Measurements from ENCODE around the gene WBP1L. TPM values are rescaled to one million over a fixed set of nuclear protein-coding genes. Genes with fewer than 3 reads are reported as not detected.
A peak's percentile ranks its signal among the peaks of the same experiment; 100 is the strongest.
"Not testable (repeated sequence)": the region's sequence is repeated elsewhere in the genome, so short reads cannot be mapped to it uniquely, and the experiment has no call there.

Gene WBP1L
- total RNA-seq, 1 donor from 2014 or later, result 79.7 TPM

DNA sequence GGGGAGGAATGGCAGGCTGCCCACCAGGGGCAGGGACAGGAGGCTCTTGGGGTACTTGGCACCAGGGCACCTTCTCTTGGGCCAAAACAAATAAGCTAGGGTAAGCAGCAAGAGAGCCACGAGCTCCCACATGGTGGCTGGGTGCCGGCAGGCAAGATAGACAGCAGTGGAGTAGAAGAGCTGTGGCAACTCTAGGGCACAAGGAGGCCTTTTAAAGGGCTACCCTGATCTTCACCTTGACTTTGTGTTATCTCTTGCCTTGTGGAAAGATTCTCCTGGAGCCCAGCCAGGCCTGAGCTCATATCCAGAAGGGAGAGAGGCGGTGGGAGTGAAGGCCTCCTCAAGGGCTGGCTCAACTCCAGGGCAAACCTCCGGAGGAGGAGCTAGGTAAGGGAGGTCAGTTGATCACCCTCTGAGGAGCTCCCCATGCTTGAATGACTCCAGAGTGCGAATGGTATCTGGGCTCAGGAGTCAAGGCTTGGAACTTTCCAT is 93.5 kb downstream of the WBP1L start, which contains the start of gene CYP17A1:
Gene CYP17A1, minus strand, starts transcription at position 184 of the 492 bp plus-strand sequence. Its CDS starts 52 bp downstream, at position 132.
- DNase-seq (ENCODE audit: low read depth), result peak; percentile 60

DNA sequence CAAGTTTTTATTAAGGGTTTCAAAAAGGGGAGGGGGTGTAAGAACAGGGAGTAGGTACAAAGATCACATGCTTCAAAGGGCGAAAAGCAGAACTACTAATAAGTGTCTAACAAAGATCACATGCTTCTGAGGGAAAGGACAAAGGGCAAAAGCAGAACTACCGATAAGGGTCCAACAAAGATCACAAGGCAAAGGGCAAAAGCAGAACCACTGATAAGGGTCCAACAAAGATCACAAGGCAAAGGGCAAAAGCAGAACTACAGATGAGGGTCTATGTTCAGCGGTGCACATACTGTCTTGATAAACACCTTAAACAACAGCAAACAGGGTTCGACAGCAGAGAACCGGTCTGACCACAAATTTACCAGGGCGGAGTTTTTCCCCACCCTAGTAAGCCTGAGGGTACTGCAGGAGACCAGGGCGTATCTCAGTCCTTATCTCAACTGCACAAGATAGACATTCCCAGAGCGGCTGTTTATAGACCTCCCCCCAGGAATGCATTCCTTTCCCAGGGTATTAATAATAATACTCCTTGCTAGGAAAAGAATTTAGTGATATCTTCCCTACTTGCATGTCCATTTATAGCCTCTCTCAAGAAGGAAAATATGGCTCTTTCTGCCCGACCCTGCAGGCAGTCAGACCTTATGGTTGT is 94.7 kb downstream of the WBP1L start:
- DNase-seq (ENCODE audit: low read depth), result not testable (repeated sequence)

DNA sequence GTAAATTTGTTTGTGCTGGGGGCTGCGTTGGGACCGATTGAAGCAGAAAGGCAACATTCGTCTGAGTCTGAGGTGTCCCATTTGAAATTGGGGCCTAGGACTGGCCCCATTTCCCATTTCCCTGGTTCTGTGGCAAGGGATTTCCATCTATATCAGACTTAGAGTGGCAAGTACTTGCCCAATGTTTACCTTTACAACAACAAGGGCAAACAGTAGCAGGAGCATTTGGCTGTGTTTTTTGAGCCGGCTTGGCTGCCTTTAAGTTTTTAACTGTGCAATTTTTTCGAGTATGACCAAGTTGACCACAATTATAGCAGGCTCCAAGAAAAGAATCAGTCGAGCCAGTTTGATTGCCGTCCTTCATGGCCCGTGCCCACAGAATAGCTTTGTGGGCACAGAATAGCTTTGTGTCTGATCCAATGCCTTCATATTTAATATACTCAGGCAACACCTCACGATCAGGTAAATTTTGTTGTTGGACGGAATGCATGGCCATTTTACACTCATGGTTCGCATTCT is 98.1 kb downstream of the WBP1L start:
- DNase-seq (ENCODE audit: low read depth), result no peak

DNA sequence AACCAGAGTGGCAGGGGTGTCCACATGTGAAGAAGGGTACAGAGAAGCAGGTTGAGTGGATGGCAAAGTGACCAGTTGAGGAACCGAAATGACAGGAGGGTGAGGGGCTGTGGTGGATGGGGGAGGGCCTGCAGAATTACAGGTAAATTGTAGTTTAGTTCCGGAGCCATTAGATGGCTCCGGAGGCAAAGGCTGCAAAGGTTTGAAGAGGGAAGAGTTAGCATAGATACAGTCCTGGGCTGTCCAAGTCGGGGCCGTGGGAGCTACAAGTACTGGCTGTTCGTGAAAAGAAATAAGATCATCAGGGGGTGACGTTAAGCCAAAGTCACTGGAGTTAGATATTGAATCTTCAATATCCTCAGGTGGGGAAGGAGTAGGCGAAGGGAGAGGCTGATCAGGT is 99.4 kb downstream of the WBP1L start:
- not testable (repeated sequence) for DNase-seq (ENCODE audit: low read depth)

DNA sequence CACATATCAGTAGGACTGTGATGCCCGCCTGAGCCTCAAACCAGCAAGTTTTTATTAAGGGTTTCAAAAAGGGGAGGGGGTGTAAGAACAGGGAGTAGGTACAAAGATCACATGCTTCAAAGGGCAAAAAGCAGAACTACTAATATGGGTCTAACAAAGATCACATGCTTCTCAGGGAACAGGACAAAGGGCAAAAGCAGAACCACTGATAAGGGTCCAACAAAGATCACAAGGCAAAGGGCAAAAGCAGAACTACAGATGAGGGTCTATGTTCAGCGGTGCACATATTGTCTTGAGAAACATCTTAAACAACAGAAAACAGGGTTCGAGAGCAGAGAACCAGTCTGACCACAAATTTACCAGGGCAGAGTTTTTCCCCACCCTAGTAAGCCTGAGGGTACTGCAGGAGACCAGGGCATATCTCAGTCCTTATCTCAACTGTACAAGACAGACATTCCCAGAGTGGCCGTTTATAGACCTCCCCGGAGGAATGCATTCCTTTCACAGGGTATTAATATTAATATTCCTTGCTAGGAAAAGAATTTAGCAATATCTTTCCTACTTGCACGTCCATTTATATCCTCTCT is 100.5 kb downstream of the WBP1L start:
- DNase-seq (ENCODE audit: low read depth), result not testable (repeated sequence)

DNA sequence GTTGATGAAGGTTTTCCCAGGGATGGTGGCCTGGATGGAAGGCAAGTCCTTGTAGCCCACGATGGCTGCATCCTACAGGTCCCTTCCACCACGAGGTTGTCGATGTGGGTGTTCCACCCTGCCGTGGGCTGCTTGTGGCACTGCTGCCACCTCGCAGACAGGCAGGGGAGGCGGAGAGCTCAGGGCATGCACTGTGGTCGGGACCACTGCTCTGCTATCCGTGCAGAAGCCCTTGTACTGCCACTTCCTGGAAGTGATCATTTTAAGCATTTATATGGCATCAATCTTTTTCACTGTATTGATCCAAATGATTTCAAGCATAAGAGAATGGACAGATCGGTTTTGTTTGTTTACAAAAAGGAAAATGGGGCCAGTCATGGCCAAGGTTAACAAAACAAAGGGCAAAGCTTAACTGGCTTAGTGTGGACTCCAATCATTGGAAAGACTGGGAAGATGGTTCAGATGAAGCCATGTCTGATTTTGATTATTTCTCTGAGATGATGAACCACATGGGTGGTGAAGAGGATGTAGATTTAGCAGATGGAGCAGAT is 101.7 kb downstream of the WBP1L start:
- no peak for DNase-seq (ENCODE audit: low read depth)

DNA sequence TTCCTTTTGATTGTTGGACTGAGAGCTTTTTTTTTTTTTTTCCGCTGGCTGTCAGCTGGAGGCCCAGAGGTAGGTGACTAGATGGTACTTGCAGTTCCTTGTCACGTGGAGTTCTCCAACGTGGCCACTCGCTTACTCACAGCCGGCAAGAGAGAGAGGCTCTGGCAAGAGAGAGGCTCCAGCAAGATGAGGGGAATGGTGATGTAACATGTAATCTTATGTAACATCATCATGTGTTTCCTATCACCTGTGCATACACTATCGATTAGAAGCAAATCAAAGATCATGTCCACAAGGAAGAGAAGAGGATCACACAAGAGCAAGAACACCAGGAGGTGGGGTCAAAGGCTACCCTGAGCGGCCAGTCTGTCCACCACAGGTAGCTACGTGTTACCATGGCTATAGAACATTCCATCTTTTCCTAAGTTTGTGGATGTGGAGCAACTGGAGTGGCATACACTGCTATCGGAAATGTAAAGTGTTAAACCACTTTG is 106.3 kb downstream of the WBP1L start:
- no peak for DNase-seq (ENCODE audit: low read depth)

DNA sequence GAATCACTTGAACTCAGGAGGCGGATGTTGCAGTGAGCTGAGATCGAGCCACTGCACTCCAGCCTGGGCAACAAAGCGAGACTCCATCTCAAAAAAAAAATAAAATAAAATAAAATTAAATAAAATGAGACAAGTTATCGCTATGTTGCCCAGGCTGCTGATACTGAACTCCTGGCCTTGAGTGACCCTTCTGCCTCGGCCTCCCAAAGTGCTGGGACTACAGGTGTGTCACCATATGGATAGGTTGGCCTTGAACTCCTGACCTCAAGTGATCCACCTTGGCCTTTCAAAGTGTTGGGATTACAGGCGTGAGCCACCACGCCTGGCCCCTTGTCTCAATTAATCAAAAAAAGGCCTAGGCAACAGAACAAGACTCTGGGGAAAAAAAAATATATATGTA is 109.5 kb downstream of the WBP1L start:
- not testable (repeated sequence) for DNase-seq (ENCODE audit: low read depth)

DNA sequence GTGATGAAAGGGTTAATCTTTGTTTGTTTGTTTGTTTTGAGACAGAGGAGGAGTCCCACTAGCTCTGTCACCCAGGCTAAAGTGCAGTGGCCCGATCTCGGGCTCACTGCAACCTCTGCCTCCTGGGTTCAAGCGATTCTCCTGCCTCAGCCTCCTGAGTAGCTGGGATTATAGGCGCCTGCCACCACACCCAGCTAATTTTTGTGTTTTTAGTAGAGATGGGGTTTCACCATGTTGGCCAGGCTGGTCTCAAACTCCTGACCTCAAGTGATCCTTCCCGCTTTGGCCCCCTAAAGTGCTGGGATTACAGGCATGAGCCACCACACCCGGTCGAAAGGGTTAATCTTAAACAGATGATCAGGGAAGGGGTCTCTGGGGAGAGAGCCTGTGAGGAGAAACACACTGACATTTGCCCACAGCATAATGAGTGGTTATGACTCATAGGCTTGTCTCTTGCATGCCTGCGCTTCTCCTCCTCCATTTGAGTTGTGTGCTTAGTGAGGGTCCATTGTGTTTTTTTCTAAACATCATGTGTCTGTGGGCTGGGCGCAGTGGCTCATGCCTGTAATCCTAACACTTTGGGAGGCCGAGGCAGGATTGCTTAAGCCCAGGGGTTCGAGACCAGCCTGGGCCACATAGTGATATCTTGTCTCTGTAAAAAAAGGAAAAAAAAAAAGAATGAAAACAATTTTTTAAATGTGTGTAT is 112.1 kb downstream of the WBP1L start:
- peak; percentile 96 for DNase-seq (ENCODE audit: low read depth)

DNA sequence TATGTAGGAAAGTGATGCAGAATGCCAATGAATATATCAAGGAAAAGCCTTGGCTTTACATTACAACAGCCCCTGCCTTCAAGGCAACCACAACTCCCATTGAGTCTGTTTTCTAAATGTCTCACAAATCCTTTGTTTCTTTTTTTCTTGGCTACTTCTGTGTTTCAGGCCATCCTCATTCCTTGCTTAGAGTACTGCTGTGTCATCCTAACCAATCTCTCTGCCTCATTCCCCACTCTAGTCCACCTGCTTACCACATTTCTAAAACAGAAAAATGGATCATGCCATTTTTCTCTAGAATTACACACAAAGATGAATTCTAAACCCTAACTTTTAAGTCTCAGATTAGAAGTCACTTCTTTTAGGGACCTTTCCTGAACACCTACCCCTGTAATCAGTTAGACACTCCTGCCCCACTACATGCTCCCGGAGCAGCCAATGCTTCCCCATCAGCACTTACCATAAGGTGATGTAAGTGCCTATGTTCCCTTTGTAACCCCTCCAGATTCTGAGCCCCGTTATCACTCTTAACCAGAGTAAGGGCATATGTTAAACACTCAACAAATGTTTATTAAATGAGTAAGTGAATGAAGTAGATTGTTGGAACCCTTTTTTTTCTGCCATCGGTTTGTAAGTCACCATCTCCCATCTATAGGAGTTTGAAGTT is 113.1 kb downstream of the WBP1L start:
- DNase-seq (ENCODE audit: low read depth), result no peak

DNA sequence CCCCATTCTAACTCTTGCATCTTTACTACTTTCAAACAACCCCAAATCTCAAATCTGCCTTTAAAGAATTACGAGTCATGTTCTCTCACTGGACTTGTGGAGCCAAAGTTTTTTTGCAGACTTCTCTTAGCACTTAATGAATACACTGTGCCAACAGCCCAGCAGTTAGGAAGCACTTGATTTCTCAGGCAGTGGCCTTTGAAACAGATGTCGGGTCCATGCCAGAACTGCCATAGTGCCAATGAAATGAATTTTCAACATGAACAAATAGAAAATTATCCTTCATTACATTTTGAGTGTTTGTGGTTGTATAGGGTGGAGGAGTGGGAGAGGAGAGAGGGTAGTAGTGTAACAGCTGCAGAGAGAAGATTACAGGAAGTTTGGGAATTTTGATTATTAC is 116.2 kb downstream of the WBP1L start:
- no peak for DNase-seq (ENCODE audit: low read depth)

DNA sequence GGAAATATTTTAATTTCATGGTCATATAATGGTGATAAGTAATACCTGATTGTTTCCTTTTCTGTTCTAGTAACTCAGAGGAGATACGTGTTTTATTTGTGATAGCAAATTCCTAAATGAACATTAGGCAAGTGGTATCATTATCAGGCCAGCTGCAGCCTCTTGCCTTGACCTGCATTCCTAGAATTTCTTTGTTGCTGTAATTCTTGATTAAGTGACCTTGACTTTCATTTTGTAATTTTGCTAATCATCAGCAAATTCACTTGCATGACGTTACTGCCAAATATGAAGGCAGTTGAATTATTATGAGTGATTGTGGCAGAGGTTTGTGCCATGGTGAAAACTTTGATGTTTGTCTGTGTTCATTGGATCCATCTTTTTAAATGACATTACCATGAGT is 119.9 kb downstream of the WBP1L start:
- no peak for DNase-seq (ENCODE audit: low read depth)

DNA sequence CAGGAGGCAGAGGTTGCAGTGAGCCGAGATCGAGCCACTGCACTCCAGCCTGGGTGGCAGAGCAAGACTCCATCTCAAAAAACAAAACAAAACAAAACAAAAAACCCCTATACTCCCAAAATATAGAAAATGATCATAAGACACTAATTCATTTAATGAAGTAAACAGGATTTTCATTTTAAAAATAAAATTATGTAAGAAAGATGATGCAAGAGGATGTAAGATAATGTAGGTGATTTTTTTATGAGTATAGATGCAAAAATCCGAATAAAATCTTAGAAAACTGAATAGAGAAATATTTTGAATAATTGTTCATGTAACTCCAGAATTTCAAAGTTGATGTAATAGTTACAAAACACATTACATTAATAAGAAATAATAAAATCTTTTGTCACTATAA is 121.9 kb downstream of the WBP1L start:
- DNase-seq (ENCODE audit: low read depth), result no peak

Other genes starting within 250 kb of the WBP1L start
- 145 and 168 TPM in 2 replicates for gene ACTR1A, start 241.2 kb upstream of the WBP1L start, total RNA-seq
- 0.69 and 8.1 TPM in 2 replicates for gene SUFU, start 240.0 kb upstream of the WBP1L start, total RNA-seq
- gene TRIM8, start 99.5 kb upstream of the WBP1L start, total RNA-seq, result 47.2 and 146 TPM in 2 replicates
- 7.8 and 9.7 TPM in 2 replicates for gene ARL3, start 29.6 kb upstream of the WBP1L start, total RNA-seq
- gene SFXN2, start 29.3 kb upstream of the WBP1L start, total RNA-seq, result 5.1 and 5.6 TPM in 2 replicates
- gene CYP17A1, start 93.5 kb downstream of the WBP1L start, total RNA-seq, result 0.45 and 0.52 TPM in 2 replicates
- gene BORCS7, start 110.3 kb downstream of the WBP1L start, total RNA-seq, result 9.2 and 23.4 TPM in 2 replicates
- 6.1 and 11.4 TPM in 2 replicates for gene AS3MT, start 125.5 kb downstream of the WBP1L start, total RNA-seq
- gene CNNM2, start 174.3 kb downstream of the WBP1L start, total RNA-seq, result 1.7 and 11.6 TPM in 2 replicates

Measured in renal cortical epithelial cell (primary cell).